Stimulated activated CD8-positive, alpha-beta memory T cell treated with anti-CD3 and anti-CD28 coated beads, Interleukin-12 subunit alpha, Interleukin-12 subunit beta, amount 100 ng/mL, for 1 hour (primary cell): Measurements from ENCODE around the gene NIPAL3.
A peak's percentile ranks its signal among the peaks of the same experiment; 100 is the strongest.

Experiments used
- DNase-seq: peaks from one replicate; pipeline ENCODE4 v3.0.0-alpha.2; 2020; ENCODE audit warnings: low read depth

NIPAL3 gene

DNA sequence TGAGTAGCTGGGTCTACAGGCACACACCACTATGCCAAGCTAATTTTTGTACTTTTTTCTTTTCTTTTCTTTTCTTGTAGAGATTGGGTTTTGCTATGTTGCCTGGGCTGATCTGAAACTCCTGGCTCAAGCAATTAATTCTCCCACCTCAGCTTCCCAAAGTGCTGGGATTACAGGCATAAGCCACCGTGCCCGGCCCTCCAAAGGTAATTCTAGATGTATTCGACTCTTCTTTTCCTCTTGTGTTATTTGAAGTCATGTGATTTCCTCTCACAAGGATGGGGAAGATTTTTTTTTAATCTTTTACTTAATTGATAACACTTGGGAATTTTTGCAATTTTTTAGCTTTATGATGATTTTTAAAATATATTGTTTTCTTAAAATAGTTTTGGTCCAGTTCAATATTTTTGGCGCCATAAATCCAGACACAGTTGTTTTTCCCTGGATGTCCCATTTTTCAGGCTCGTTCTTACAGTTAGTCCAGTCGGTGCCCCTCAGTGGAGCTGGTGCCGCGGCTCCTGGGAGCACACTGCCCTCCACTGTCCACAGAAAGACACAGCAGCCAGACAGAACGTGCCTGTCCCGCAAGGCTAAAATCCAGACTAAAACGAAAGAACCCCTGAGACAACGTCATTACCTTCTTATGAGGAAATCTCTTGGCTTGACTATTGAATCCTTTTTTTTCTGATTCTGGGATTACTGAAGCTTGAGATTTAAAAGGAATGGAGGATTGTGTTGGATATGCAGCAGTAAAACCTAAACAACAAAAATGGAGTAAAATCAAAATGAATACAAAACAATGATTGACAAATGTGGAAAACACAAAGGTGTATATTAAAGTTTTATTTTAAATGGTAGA is 24.4 kb upstream of the NIPAL3 start:
- DNase-seq: peak; percentile 47

DNA sequence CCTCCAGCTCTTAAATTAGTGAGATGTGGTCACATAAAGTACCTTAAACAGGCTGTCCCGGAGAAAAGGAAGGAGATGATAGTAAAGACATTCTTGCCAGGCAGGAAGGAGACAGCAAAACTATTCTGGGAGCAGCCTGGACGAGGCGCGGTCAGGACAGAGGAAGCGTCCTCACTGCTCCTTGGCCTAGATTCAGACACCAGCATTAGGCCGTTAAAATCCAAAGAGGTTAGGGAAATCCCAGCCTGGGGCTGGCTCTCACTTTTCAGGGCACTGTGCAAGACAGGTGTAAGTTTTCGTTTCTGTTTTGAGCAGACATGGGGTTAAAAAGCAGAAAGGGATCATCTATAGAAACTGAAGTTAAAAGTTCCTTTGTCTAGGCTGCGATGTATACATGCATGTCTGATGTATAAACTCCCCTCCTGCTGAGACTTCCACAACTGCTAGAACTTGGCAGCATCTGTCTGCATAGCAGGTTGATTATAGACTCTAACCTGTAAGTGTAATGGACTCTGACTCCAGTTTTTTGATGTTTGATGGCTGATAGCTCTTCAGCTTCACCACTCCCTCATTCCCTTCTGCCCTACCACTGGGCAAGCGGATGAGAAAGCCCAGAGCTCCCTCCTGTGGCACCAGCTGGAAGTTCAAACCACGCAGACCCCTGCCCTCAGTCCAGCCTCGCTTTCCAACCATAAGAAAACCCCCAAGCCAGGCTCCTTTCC is 23.6 kb upstream of the NIPAL3 start:
- DNase-seq: peak; percentile 43

DNA sequence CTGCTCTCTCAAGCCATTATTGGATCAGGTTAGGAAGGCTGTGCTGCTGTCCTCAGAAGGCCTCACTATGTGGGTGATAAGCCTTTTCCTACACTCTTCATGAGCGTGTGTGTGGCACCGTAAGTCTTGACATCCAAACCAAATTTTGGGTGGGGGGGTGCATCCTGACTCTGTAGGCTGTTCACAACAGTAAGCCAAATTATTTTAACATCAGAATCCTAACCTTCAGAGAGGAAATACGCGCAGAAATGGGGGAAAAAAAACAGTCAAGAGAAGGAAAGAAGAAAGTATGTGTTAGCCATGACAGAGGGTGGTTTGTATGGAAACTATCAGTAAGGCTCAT is 23.0 kb upstream of the NIPAL3 start:
- DNase-seq: no peak

DNA sequence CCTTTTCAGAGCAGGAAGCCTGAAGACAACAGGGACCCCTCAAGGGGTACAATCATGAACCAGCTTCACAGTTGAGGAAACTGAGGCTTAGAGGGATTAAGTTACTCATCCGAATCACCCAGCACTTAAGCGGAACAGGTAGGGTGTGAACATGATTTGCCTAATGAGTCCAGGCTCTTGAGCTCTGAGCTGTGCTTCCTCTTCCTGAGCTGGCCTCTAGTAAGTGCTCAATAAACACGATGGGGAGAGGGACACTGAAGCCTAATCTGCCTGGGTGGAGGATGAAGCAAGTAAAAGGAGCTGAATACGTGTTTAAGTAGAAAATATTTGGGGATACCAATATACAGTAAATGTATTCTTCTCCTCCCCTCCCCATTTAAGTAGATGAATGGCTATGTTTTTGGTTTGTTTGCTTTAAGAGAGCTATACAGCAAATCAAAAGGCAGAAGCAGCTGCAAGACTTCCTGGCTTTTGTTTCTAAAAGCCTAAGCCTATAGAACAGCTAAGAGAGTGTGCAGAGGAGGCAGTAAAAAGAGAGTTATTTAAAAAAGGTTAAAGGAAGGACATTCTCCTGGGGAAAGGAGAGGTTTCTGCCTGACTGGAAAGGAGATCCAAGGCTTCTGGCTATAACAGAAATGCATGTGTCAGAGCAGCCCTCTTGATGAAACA is 22.5 kb upstream of the NIPAL3 start:
- no peak for DNase-seq

DNA sequence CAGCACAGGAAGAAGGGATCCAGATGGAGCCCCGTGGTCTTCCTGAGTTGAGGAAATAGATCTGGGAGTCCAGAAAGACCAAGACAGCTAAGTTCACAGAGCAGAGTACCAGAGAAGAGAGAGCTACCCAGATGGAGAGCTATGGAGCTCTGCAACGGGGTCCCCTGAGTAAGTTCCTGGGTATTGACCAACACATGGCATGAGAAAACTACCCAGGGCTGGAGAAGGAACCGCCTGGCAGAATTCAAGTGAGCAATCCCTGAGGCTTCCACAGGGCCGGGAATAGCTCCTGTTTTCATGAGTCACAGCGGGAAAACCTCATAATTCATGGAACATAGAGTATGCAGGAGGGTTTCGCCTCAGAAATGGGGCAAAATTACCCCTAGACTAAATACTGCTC is 21.7 kb upstream of the NIPAL3 start:
- no peak for DNase-seq

DNA sequence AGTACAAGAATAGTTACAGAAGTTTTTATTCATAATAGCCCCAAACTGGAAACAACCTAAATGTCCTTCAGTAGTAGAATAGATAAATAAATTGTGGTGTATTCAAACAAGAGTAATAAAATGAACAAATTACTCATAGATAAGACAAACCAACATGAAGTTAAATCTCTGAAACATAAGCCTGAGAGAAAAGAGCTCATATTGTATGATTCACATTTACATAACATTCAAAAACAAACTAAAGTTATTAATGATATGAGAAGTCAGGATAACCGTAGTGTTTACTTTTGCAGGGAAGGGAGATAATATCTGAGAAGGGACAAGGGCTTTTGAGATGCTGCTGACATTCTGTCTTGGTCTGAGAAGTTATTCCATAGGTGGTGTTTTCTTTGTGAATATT is 15.5 kb upstream of the NIPAL3 start:
- no peak for DNase-seq

DNA sequence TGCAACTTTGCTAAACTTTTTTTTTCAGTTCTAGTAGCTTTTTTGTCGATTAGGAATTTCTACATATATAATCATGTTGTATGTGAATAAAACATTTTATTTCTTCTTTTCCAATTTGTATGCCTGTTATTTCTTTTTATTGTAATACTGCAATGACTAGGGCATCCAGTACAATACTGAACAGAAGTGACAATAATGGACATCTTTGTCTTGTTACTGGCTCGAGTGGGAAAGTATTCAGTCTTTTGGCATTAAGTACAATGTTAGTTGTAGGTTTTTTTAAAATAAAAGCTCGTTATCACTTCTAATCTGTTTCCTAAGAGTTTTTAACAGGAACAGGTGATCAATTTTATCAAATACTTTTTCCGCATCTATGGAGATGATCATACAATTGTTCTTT is 11.8 kb upstream of the NIPAL3 start:
- DNase-seq: no peak

DNA sequence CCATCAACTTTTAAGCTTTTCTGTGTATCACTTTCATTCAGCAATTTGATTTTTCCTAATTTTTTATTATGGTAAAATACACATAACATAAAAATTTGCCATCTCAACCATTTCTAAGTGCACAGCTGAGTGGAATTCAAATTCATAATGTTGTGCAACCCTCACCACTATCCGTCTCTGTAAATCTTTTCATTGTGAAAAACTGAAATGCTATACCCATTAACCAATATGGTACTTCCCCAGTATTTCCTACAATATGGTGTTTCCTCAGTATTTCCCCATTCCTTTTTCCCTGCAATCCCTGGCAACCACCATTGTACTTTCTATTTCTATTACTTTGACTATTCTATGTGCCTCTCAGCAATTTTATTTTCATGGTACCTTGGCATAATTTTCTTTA is 8.8 kb upstream of the NIPAL3 start:
- DNase-seq: no peak

DNA sequence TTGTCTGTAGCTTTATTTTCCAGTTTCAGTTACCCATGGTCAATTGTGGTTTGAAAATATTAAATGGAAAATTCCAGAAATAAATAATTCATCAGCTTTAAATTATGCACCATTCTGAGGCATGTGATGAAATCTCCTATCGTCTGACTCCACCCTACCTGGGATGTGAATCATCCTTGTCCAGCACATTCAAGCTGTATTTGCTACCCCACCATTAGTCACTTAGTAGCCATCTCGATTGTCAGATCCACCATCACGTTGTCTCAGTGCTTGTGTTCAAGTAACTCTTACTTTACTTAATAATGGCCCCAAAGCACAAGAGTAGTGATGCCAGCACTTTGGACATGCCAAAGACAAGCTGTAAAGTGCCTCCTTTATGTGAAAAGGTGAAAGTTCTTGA is 6.1 kb upstream of the NIPAL3 start:
- DNase-seq: no peak

DNA sequence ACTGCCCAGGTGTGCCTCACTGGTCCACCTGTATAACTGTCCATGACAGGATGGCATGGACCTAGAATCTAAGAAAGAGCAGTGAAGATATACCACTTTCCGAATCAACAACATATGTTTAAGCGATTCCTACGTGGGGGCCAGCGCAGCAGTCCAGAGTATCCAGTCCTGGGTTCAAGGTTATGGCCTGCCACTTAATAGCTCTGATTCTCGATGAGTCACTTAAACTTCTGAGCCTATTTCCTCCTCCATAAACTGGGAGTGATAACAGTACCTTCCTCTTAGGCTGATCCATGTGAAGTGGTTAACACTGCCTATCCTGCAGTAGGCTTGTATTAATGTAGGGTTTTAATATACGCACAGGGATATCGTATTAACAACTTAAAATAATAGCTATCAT is 4.9 kb upstream of the NIPAL3 start:
- DNase-seq: no peak

DNA sequence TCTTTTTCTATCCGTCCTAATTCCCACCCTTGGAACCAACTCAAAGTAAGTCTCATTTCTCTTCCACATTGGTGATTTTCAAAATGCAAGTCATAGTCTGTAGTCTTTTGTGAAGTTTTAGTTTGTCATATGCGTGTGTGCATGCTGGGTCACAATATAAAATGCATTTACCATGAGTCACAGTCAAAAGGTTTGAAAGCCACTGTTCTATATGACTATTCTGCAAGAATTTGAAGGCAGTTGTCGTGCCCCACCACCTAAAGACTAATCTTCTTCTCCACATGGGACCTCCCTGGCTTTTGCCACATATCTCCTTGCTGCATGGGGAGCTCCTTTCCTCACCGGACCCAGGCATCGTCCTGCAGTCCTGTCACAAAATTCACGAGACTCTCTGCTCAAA is 3.6 kb upstream of the NIPAL3 start:
- no peak for DNase-seq

DNA sequence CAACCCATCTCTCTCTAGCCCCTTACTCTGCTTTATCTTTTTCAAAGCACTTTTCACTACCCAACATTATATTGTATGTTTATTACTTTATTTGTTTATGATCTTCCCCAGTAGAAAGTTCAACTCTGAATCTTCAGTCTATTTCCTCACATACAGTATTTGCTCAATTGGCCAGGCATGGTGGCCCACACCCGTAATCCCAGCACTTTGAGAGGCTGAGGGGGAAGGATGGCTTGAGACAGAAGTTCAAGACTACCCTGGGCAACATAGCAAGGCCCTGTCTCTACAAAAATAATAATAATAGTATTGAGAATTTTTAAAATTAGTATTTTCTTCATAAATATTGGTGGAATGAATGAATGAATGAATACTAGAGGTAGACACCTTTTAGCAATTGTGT is 3.2 kb upstream of the NIPAL3 start:
- no peak for DNase-seq

DNA sequence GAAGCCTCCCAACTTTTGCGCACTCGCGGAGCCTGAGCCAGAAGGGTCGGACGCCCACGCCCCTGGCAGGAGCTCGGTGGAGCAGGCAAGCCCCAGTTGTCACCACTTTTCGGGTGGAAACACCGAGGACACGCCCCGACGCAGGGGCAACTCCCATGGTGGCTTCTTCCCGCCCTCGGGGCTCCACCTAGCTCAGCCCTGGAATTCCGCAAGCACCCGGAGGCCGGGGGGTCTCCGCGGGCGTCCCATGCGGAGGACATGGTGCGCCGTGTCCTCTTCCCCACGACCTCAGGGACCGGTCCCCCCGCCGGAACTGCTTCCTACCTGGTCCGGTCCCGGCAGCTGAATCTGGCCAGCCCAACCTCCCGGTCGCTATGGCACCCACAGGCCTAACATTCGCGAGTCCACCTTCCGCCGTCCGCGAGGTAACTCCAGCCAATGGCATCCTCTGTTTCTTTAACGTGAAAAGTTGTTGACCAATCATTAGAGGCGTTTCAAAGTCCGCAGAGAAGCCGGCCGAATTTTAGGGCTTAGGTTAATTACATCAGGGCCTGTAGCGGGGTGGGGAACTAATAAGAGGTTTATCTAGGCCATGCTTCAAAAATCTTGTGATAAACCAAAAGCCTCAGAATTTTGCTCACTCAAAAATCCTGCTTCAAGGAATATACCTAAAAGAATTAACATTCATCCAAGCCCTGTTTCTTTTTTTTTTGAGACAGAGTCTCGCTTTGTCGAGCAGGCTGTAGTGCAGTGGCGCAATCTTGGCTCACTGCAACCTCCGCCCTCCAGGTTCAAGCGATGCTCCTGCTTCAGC is 2.0 kb upstream of the NIPAL3 start, which contains the start of gene STPG1:
Gene STPG1, minus strand, starts transcription at position 433 of the 814 bp plus-strand sequence. CDS start 12,394 bp downstream, outside the sequence.
- DNase-seq: peak; percentile 50

DNA sequence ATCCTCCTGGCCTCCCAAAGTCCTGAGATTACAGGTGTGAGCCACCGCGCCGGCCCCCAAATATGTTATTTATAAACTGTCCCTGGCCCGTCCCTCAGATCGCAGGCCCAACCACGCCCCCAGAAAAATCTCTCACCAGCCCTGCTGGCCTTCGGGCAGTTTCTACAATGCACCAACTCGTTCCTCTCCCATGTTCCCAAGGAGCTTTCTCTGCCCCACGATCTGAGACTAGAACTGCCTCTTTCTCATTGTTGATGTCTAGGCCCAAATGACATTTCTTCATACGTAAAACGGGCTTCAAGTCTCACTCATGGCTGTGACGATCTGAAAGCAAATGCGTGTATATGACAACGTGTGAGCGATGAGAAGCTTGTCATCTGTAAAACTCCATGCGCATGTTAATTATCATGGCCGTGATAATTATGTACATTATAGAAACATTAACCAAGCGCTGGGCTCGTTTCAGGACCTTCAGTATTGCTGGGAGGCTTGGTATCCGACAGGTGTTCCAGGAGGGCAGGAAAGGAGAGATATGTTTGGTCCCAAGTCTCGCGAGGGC is 748 bp upstream of the NIPAL3 start:
- DNase-seq: no peak

DNA sequence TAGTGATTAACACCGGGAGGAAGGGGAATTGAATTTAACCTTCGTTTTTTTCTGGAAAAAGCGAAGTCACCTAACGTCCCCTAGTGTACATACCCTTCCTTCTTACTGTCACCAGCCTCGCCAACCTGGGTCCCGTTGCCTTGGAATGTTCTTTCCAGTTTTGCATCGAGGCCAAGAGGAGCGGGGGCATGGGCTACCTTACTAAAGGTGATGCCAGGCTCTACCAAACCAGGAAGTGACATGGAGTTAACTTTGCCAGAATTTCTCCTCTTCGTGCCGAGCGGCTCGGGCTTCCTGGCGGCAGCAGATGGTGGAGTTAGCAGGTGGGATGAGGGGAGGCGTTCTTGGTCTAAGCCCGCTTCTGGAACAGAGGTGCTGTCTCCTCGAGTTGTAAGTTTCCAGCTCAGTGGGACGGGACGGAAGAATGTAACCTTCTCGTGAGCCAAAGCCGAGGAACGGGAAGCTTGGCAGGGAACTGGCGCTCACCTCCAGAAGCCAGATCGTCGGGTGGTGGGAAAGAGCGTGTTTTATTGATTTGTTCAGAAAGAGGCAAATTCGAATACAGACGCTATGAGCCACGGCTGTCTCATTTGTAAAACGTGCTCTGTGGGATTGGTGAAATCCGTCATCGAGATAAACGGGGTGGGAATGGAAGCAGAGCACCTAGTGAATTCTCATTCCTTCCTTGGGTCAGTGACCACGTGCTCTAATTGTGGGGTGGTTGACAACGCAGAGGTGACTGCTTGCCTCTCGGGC is 486 bp downstream of the NIPAL3 start:
- no peak for DNase-seq

DNA sequence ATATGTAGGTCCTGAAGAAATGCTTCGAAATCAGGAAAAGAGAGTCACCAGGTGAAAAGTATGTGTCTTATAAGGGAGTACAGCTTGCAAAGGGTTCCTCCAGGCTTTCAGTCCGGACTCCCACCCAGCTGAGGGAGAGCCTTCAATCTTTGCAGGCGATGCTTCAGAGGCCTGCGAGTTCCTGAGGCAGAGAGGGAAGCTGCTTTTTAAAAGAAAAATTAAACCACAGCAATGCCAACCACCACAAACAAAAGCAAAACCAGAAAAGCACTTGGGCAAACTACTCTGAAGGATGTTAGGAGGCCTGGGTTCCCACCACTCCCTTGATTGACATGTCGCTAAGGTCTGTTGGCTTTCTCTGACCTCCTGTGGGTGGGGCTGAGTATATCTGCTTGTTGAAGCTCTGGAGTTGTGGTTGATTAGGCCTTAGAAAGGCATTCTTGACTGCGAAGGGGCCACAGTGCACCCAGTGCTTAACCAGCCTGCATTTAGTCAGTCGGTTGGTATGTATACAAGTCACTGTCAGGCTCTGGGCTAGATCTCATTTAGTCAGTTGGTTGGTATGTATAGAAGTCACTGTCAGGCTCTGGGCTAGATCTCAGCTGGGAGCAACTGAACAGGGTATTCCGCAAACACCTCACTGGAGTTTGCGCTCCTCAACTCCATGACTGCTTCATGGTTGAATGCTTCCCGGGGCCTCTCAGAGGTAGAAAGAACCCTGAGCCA is 1.2 kb downstream of the NIPAL3 start:
- DNase-seq: no peak

DNA sequence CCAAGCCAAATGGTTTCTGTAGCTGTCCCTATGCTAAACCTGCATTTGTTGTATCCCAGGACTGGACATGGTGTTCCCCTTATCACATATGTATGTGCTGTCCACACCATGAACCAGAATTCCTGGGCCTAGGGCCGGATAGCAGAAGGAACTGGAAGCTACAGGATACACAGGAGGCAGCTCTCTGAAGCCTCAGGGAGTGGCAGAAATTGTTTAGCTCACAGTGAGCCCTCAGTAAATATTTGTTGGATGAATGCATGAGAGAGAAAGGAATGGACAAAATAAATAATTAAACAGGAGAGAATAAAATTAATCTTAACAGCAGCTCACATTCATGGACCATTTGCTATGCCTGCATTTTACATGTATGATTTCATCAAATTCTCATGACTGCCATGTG is 2.1 kb downstream of the NIPAL3 start:
- no peak for DNase-seq

DNA sequence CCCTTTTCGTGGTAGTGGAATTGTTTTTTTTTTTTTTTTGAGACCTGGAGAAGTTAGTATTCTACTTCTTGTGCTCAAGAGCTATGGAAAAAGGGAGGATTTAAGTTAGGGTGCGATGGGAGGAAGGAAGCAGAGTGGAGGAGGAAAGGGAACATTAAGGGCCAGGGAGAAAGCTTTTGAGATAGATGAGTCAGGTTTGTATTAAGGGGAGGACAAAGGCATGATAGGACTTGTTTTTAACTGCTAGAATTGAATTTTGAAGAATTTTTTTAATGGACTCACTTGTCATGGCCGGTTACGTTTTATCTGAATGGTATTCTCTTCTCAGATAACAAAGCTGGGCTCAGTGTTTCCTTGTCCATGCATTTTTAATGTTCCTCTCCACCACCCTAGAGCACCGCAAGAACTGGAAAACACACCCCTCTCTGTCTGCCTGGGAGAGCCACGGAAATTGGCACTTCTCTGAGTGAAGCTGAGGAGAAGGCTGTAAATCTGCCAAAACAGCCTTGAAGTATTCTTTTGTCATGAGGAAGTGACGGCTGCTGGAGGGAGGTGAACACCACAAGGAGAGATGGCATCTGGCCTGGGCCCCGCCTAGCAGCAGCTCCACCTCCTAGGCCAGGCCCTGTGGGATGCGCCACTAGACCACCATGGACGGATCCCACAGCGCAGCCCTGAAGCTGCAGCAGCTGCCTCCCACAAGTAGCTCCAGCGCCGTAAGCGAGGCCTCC is 3.5 kb downstream of the NIPAL3 start:
- no peak for DNase-seq

DNA sequence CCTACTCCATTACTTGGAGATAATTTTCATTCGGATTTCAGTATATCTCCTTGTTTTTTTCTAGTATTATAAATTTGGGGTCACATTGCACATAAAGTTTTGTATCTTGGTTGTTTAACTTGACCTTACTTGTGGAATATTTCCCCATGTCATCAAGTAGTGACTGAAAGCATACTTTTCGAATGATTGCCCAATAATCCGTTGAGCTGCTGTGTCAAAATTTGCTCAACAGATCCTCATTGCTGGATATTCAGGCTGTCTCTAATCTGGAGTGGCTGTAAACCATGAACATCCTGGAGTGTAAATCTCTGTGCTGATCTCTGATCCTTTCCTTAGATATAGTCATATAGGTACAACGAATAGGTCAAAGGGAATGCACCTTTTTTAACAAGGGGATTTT is 4.9 kb downstream of the NIPAL3 start:
- DNase-seq: no peak

DNA sequence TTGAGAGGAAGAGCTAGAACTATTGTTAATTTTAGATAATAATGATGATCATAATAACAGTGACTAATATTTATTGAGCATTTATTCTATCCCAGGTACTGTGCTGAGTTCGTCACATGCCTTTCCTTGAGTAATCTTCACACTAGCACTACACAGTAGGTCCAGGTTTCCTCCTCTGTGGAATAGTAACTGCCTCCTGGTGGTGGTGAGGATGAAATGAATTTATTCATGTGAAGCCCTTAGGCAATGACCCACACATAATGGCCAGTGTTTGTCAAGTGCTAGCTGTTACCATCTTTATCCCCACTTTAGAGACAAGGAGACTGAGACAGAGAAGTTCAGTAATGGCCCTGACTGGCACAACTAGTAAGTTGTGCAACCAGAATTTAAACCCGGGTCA is 5.9 kb downstream of the NIPAL3 start:
- DNase-seq: no peak
